GM23338 (cell line): ENCODE data around the gene PCSK4. TPM values are rescaled to one million over a fixed set of nuclear protein-coding genes. Genes with fewer than 3 reads are reported as not detected.

Experiments used
- ATAC-seq: fragments of 200-7000 bp; cut with Tn5 transposase; 3 replicates; pipeline ENCODE4 v1.9.1; 2020
- DNase-seq: peaks from one replicate; pipeline ENCODE4 v3.0.0-alpha.2; 2015; ENCODE audit warnings: low spot score
- H2AFZ ChIP-seq: fragments of 200-600 bp; sonication (generic); 2 replicates; pipeline ENCODE4 v1.8.0; 2016; ENCODE audit warnings: antibody characterized with exemption, mild to moderate bottlenecking, moderate library complexity
- H3F3A ChIP-seq: fragments of 200-600 bp; sonication (generic); replicated peaks from 2 replicates; pipeline ENCODE4 v1.8.0; 2017; ENCODE audit warnings: antibody characterized with exemption, mixed run types, low read depth
- H3K27ac ChIP-seq: fragments of 200-600 bp; sonication (generic); 2 replicates; pipeline ENCODE4 v1.6.1; 2016; ENCODE audit warnings: low read depth
- H3K27me3 ChIP-seq: fragments of 200-600 bp; sonication (generic); 2 replicates; pipeline ENCODE4 v1.8.0; 2016; ENCODE audit warnings: mild to moderate bottlenecking, mixed run types, moderate library complexity; ENCODE audit not compliant: insufficient read depth
- H3K36me3 ChIP-seq: fragments of 200-600 bp; sonication (generic); 2 replicates; pipeline ENCODE4 v1.8.0; 2016; ENCODE audit warnings: mild to moderate bottlenecking; ENCODE audit not compliant: insufficient read depth
- H3K4me1 ChIP-seq: fragments of 200-600 bp; sonication (generic); 2 replicates; pipeline ENCODE4 v1.8.0; 2016; ENCODE audit warnings: mild to moderate bottlenecking, moderate library complexity; ENCODE audit not compliant: insufficient read depth
- H3K4me2 ChIP-seq: fragments of 200-600 bp; sonication (generic); 2 replicates; pipeline ENCODE4 v1.7.1; 2017; ENCODE audit warnings: mixed run types
- H3K4me3 ChIP-seq: fragments of 200-600 bp; sonication (generic); 2 replicates; pipeline ENCODE4 v1.6.1; 2016; ENCODE audit warnings: mixed run types
- H3K79me2 ChIP-seq: fragments of 200-600 bp; sonication (generic); replicated peaks from 2 replicates; pipeline ENCODE4 v1.8.0; 2017; ENCODE audit warnings: mild to moderate bottlenecking; ENCODE audit not compliant: insufficient read depth
- H3K9me2 ChIP-seq: fragments of 200-600 bp; sonication (generic); 2 replicates; pipeline ENCODE4 v1.8.0; 2017; ENCODE audit not compliant: insufficient read depth
- H4K20me1 ChIP-seq: fragments of 200-600 bp; sonication (generic); replicated peaks from 2 replicates; pipeline ENCODE4 v1.8.0; 2017; ENCODE audit warnings: mild to moderate bottlenecking; ENCODE audit not compliant: insufficient read depth
- H3K27ac Mint-ChIP-seq: 2 replicates; pipeline ENCODE4 v1.8.0; 2020; ENCODE audit warnings: inconsistent platforms, mild to moderate bottlenecking, moderate library complexity, mixed read lengths
- H3K27me3 Mint-ChIP-seq: 3 replicates; pipeline ENCODE4 v1.8.0; 2022; ENCODE audit warnings: low read depth, mild to moderate bottlenecking, moderate library complexity, mixed read lengths, inconsistent platforms; ENCODE audit not compliant: insufficient read depth, poor library complexity
- H3K36me3 Mint-ChIP-seq: 3 replicates; pipeline ENCODE4 v1.8.0; 2021; ENCODE audit warnings: low read depth, mild to moderate bottlenecking, inconsistent platforms, moderate library complexity, mixed read lengths
- H3K4me1 Mint-ChIP-seq: 3 replicates; pipeline ENCODE4 v1.8.0; 2020; ENCODE audit warnings: mild to moderate bottlenecking, inconsistent platforms, mixed read lengths
- H3K4me3 Mint-ChIP-seq: 3 replicates; pipeline ENCODE4 v1.8.0; 2021; ENCODE audit warnings: moderate library complexity, mild to moderate bottlenecking, inconsistent platforms, mixed read lengths
- H3K9me3 Mint-ChIP-seq: 3 replicates; pipeline ENCODE4 v1.8.0; 2020; ENCODE audit warnings: moderate library complexity, mild to moderate bottlenecking, inconsistent platforms, mixed read lengths
- CREB1 ChIP-seq: fragments of 250-450 bp; sonication (Bioruptor Pico); IDR thresholded peaks from 2 replicates; pipeline ENCODE4 v1.5.0; 2020; ENCODE audit warnings: low read depth, mild to moderate bottlenecking, moderate library complexity
- EZH2 ChIP-seq: fragments of 200-600 bp; sonication (generic); IDR thresholded peaks from one replicate; pipeline ENCODE4 v1.8.0; 2017; ENCODE audit warnings: antibody characterized with exemption, mild to moderate bottlenecking, low read depth; ENCODE audit not compliant: unreplicated experiment
- EZH2phosphoT487 ChIP-seq: fragments of 200-600 bp; sonication (generic); IDR thresholded peaks from one replicate; pipeline ENCODE4 v1.8.1; 2018; ENCODE audit warnings: antibody characterized with exemption; ENCODE audit not compliant: unreplicated experiment
- JUNB ChIP-seq: IDR thresholded peaks from one replicate; pipeline ENCODE4 v1.6.1; 2016; ENCODE audit warnings: antibody characterized with exemption; ENCODE audit not compliant: unreplicated experiment
- NANOG ChIP-seq: IDR thresholded peaks from 2 replicates; pipeline ENCODE4 v1.6.1; 2016; ENCODE audit warnings: antibody characterized with exemption, borderline replicate concordance
- POLR2AphosphoS5 ChIP-seq: IDR thresholded peaks from 2 replicates; pipeline ENCODE4 v1.6.1; 2016; ENCODE audit warnings: antibody characterized with exemption, low read depth
- STAT1 ChIP-seq: IDR thresholded peaks from one replicate; pipeline ENCODE4 v1.6.1; 2016; ENCODE audit warnings: antibody characterized with exemption; ENCODE audit not compliant: unreplicated experiment
- ZNF114 ChIP-seq: fragments of 250-450 bp; sonication (Bioruptor Pico); IDR thresholded peaks from 2 replicates; pipeline ENCODE4 v1.5.0; 2020; ENCODE audit warnings: mild to moderate bottlenecking, moderate library complexity
- ZNF331 ChIP-seq: fragments of 250-450 bp; sonication (Bioruptor Pico); IDR thresholded peaks from 2 replicates; pipeline ENCODE4 v1.5.0; 2020; ENCODE audit warnings: low read depth, mild to moderate bottlenecking, moderate library complexity
- polyA plus RNA-seq: library from polyadenylated mRNA; unstranded; fragments of >200 nt; fragmentation: Nextera tagmentation; extraction: Ambion mirVana; gene quantifications from 2 replicates; pipeline ENCODE4 v1.2.1, GENCODE V29; 2016
- total RNA-seq: library from RNA; depleted of rRNA; stranded (reverse); fragments of >200 nt; shearing (Covaris generic); gene quantifications from 2 replicates; pipeline ENCODE4 v1.2.3, GENCODE V29; 2014
- TF ChIP-seq, protein P1 (sequence below), 2 experiments: fragments of 200-600 bp in 1 of 2; sonication (generic) in 1 of 2; conservative IDR thresholded peaks; 2 replicates each; pipeline versions ENCODE4 v1.5.1 to v1.6.1; 2016 to 2017; ENCODE audit warnings: antibody characterized with exemption in 2 of 2, low read depth in 2 of 2, mild to moderate bottlenecking in 2 of 2, moderate library complexity in 1 of 2
- TF ChIP-seq, protein P2 (sequence below): IDR thresholded peaks from one replicate; pipeline ENCODE4 v1.6.1; 2018; ENCODE audit warnings: antibody characterized with exemption; ENCODE audit not compliant: unreplicated experiment
- TF ChIP-seq, protein P3 (sequence below): IDR thresholded peaks from 2 replicates; pipeline ENCODE4 v1.6.1; 2016; ENCODE audit warnings: antibody characterized with exemption

Gene PCSK4
- total and polyA plus RNA-seq, 2 experiments from 2014 or later, result 3.8 to 15.1 TPM

DNA sequence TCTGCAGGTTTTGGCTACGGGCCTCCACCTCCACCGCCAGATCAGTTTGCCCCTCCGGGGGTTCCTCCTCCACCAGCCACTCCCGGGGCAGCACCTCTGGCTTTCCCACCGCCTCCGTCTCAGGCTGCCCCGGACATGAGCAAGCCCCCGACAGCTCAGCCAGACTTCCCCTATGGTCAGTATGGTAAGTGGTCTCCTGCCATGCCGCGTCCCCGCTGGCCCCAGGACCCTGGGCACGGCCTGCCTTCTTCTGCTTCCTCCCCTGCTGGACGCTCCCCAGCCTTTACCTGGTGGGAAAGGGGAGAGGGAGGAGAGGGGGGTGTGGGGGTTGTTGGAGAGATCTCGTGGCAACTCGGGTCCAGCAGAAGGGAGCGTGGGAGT, 57.7 kb downstream of the PCSK4 start:
- Mint-ChIP-seq H3K27ac (no peak overlapping the region), H3K36me3 (peaks cover 48% of the 10 kb centered on the region), H3K27me3 (peaks cover 15% of the 10 kb centered on the region), H3K9me3 (no peaks in the 10 kb centered on the region; the same call in 2 of the 3 replicates), H3K4me1 (no peaks in the 10 kb centered on the region; the same call in 2 of the 3 replicates), H3K4me3 (no peak overlapping the region)
- Histone ChIP-seq H2AFZ (no peak overlapping the region), H3K4me2 (no peak overlapping the region), H3F3A (peaks cover 43% of the 10 kb centered on the region), H3K79me2 (peaks cover 18% of the 10 kb centered on the region; the same call in 1 of the 2 replicates), H3K27me3 (no peaks in the 10 kb centered on the region), H3K36me3 (peaks cover 24% of the 10 kb centered on the region), H3K4me1 (no peaks in the 10 kb centered on the region), H3K27ac (no peak overlapping the region), H3K9me2 (no peaks in the 10 kb centered on the region), H3K4me3 (no peak overlapping the region), H4K20me1 (peaks cover 21% of the 10 kb centered on the region)
- no peak for TF ChIP-seq STAT1
- TF ChIP-seq EZH2, result no peak
- TF ChIP-seq EZH2phosphoT487, result no peak
- no peak for TF ChIP-seq ZNF331 (CRISPR knock-in tag)
- TF ChIP-seq JUNB, result no peak
- no peak for TF ChIP-seq POLR2AphosphoS5
- TF ChIP-seq, protein P1, sequence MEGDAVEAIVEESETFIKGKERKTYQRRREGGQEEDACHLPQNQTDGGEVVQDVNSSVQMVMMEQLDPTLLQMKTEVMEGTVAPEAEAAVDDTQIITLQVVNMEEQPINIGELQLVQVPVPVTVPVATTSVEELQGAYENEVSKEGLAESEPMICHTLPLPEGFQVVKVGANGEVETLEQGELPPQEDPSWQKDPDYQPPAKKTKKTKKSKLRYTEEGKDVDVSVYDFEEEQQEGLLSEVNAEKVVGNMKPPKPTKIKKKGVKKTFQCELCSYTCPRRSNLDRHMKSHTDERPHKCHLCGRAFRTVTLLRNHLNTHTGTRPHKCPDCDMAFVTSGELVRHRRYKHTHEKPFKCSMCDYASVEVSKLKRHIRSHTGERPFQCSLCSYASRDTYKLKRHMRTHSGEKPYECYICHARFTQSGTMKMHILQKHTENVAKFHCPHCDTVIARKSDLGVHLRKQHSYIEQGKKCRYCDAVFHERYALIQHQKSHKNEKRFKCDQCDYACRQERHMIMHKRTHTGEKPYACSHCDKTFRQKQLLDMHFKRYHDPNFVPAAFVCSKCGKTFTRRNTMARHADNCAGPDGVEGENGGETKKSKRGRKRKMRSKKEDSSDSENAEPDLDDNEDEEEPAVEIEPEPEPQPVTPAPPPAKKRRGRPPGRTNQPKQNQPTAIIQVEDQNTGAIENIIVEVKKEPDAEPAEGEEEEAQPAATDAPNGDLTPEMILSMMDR (conservative IDR thresholded peaks at IDR 0.05; ENCODE audit: low read depth in 2 of 2), result no peak
- no peak for TF ChIP-seq CREB1
- TF ChIP-seq ZNF114 (CRISPR knock-in tag), result no peak
- TF ChIP-seq, protein P2, sequence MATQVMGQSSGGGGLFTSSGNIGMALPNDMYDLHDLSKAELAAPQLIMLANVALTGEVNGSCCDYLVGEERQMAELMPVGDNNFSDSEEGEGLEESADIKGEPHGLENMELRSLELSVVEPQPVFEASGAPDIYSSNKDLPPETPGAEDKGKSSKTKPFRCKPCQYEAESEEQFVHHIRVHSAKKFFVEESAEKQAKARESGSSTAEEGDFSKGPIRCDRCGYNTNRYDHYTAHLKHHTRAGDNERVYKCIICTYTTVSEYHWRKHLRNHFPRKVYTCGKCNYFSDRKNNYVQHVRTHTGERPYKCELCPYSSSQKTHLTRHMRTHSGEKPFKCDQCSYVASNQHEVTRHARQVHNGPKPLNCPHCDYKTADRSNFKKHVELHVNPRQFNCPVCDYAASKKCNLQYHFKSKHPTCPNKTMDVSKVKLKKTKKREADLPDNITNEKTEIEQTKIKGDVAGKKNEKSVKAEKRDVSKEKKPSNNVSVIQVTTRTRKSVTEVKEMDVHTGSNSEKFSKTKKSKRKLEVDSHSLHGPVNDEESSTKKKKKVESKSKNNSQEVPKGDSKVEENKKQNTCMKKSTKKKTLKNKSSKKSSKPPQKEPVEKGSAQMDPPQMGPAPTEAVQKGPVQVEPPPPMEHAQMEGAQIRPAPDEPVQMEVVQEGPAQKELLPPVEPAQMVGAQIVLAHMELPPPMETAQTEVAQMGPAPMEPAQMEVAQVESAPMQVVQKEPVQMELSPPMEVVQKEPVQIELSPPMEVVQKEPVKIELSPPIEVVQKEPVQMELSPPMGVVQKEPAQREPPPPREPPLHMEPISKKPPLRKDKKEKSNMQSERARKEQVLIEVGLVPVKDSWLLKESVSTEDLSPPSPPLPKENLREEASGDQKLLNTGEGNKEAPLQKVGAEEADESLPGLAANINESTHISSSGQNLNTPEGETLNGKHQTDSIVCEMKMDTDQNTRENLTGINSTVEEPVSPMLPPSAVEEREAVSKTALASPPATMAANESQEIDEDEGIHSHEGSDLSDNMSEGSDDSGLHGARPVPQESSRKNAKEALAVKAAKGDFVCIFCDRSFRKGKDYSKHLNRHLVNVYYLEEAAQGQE, result no peak
- TF ChIP-seq NANOG, result no peak
- TF ChIP-seq, protein P3, sequence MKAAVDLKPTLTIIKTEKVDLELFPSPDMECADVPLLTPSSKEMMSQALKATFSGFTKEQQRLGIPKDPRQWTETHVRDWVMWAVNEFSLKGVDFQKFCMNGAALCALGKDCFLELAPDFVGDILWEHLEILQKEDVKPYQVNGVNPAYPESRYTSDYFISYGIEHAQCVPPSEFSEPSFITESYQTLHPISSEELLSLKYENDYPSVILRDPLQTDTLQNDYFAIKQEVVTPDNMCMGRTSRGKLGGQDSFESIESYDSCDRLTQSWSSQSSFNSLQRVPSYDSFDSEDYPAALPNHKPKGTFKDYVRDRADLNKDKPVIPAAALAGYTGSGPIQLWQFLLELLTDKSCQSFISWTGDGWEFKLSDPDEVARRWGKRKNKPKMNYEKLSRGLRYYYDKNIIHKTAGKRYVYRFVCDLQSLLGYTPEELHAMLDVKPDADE, result no peak
- no peak for DNase-seq
- ATAC-seq, result no peak
